GM12872 (cell line): ENCODE data around the gene DIS3L2.

Source experiments
- TF ChIP-seq, protein P1 (sequence below): IDR thresholded peaks from 3 replicates; pipeline ENCODE4 v1.5.1; 2011; ENCODE audit warnings: low read depth, mild to moderate bottlenecking, low read length, moderate library complexity; ENCODE audit not compliant: insufficient read depth

The DIS3L2 gene

DNA sequence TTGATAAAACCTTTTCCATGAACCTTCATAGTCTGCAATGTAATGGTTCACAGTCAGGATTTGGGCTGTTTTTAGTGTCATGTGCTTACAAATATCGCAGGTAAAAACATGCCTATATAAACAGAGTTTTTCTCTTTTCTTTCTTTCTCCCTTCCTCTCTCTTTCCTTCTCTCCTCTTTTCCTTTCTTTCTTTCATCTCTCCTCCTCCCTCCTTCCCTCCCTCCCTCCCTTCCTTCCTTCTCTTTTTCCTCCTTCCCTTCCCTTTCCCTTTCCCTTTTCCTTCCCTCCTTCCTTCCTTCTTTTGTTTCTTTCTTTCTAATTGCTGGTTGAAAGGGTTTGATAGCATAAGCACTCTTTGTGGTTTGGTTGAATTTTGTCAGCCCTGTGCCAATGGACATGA is 25.7 kb upstream of the DIS3L2 start:
- TF ChIP-seq, protein P1, sequence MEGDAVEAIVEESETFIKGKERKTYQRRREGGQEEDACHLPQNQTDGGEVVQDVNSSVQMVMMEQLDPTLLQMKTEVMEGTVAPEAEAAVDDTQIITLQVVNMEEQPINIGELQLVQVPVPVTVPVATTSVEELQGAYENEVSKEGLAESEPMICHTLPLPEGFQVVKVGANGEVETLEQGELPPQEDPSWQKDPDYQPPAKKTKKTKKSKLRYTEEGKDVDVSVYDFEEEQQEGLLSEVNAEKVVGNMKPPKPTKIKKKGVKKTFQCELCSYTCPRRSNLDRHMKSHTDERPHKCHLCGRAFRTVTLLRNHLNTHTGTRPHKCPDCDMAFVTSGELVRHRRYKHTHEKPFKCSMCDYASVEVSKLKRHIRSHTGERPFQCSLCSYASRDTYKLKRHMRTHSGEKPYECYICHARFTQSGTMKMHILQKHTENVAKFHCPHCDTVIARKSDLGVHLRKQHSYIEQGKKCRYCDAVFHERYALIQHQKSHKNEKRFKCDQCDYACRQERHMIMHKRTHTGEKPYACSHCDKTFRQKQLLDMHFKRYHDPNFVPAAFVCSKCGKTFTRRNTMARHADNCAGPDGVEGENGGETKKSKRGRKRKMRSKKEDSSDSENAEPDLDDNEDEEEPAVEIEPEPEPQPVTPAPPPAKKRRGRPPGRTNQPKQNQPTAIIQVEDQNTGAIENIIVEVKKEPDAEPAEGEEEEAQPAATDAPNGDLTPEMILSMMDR, result no peak

DNA sequence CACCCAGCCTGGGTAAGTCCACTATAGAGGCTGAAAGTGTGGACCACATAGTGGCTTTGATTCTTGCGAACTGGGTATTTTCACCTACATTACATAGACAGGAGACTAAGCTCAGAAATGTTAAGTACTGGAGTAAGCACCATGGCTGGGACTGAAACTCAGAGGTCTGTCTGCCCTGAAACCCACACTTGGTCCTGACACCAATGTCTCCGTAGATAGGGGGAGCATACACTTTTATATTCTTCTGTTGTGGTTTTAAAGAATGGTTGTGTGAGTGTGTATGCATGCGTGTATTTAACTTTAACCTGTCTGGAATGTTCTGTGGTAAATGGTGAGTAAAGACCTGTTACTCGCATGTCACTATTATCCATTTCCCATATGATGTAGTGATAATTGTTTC is 25.0 kb upstream of the DIS3L2 start:
- TF ChIP-seq, protein P1, result no peak

DNA sequence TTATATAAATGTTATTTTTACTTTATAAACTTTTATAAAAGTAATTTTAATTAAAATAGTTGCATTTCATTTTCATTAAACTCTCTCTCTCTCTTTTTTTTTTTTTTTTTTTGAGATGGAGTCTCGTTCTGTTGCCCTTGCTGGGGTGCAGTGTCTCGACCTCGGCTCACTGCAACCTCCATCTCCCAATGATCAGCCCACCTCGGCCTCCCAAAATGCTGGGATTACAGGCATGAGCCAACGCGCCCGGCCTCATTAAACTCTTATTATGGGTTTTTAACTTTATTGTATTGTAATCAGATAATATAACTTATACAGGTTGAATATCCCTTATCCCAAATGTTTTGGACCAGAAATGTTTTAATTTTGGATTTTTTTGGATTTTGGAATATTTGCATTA is 24.5 kb upstream of the DIS3L2 start:
- TF ChIP-seq, protein P1, result no peak

DNA sequence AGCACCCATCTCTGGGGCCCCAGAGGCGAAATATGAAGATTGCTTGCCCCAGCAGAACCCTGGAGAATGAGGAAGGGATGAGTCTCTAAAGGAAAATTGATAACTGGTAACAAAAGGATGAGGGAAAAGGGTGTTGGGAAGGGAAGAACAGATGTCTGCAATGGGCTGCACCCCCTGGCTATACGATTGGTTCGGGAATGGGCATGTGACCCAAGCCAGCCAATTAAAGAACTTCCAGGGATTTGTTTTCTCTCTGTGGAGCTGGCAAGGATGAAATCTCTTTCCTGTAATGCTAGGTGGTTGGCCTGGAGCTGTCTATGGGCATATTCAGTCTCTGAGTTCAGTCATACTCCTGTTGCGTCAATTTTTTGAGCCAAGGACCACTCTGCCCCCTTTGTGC is 22.5 kb upstream of the DIS3L2 start:
- TF ChIP-seq, protein P1, result no peak

DNA sequence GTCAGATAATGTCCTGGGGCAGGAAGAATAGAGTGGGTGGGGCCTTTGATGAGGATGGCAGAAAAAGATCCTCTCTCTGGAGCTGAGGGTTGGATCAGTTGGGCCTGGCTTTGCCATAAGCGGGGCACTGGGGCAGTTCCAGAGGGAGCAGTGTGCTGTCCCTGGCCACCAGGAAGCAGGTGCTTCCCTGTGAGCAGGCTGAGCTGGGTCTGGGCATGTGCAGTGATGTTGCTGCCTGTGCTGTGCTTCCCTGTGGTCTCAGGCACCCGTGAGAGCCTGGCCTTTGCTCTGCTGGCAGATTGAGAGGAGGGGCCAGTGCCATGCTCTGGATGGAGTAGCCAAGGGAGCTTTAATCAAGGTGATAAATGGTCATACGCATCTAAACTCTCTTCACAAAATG is 20.7 kb upstream of the DIS3L2 start:
- TF ChIP-seq, protein P1, result no peak

DNA sequence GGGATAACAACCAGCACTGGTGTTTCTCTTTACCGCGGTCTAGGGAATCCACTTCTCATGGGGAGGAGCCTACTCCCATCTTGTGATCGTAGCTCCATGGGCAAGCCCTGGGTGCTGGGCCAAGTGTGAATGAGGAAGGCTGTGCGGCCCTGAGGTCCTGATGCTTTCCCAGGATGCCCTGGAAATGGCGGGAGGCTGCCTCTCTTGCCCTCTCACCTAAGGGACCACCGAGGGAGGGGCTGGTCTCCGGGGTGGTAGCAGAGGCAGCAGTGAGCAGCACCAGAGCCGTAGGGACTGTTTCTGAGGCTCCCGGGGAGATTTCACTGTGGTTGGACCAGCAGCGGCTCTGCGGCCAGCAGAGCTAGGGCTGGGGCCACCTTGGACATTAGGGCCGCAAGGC is 19.8 kb upstream of the DIS3L2 start:
- TF ChIP-seq, protein P1, result no peak

DNA sequence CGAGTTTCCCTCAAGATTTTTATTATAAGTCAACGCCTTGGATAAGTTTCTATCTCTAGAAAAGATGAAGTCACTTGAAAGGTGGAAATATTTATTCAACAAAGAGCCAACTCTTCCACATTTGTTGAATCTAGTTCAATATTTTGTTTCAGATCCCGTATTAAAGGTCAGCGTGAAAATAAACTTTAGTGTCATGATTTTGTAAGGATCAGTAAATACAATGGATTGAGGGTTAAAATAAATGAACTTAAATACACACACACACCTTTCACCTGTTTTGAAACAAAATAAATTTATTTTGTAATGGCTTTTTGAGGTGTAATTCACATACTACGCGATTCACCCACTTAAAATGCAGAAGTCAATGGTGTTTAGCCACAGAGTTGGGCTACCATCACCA is 19.3 kb upstream of the DIS3L2 start:
- TF ChIP-seq, protein P1, result no peak
